Cardiac septum (tissue), 1 donor: ENCODE results near the gene RNU1-1. TPM values are rescaled to one million over a fixed set of nuclear protein-coding genes. Genes with fewer than 3 reads are reported as not detected.

Experiments
- DNase-seq: peaks from one replicate; pipeline ENCODE4 v3.0.0-alpha.2; 2020; ENCODE audit warnings: low spot score
- intact Hi-C: fragments of 100-400 bp; cut with DNase I; formaldehyde crosslinking; loops from one replicate; pipeline ENCODE4 v1.14.0; 2022
- total RNA-seq: library from RNA; stranded (reverse); fragmentation: NEBNext Ultra II Directional; extraction: Animal tissue kit (Norgen Biotek cat#: 25700); gene quantifications from one replicate; pipeline ENCODE4 v1.2.1, GENCODE V29; 2021
- donor health status: DM: no; HTN: no; CAD: no.

The RNU1-1 gene
- total RNA-seq, 1 donor from 2014 or later: 6,195 TPM

DNA sequence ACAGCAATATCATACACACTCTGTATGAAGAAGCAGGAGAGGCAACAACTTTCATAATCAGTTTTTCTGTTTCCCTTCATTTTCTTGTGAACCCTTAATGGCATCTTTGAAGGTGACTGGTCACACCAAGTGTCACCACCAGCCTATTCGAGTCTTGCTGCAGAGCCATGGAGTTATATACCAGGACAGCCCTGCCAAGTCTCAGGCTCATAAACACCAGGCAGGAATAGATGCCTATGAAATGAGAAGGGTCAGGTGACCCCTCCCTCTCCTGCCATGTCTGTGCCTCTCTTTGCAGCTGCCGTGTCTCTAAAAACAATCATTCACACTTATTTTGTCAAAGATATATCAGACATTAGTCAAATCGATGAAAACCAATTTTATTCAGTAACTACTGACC is 45.5 kb downstream of the RNU1-1 start:
- intact Hi-C loops: no loop called here
- no peak for DNase-seq

DNA sequence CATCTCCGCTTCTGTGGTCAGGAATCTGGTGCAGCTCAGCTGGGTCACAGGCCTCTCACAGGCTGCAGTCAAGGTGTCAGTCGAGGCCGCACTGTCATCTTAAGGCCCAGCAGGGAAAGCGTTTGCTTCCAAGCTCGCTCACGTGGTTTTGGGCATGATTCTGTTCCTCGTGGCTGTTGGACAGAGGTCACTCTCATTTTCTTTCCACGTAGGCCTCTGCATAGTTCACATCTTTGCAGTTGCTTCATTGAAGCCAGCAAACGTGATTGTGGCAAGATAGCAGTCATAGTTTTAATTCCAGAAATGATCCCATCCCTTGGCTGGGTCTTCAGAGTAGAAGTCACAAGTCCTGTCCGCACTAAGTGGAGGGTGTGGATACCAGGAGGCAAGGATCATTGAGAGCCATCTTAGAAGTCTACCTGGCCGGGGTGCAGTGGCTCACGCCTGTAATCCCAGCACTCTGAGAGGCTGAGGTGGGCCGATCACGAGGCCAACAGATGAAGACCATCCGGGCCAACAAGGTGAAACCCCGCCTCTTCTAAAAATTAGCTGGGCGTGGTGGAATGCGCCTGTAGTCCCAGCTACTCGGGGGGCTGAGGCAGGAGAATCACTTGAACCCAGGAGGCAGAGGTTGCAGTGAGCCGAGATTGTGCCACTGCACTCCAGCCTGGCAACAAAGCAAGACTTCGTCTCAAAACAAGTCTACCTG is 49.0 kb downstream of the RNU1-1 start:
- DNase-seq: no peak
- intact Hi-C loops: no loop called here

Other genes starting within 250 kb of the RNU1-1 start
- gene FBXO42, start 161.8 kb downstream of the RNU1-1 start, total RNA-seq: 14.1 TPM
- gene SZRD1, start 147.0 kb downstream of the RNU1-1 start, total RNA-seq: 101 TPM
- gene SPATA21, start 76.9 kb downstream of the RNU1-1 start, total RNA-seq: not detected
- gene NECAP2, start 73.6 kb downstream of the RNU1-1 start, total RNA-seq: 14.5 TPM
- 12.6 TPM for gene NBPF1, start 99.3 kb upstream of the RNU1-1 start, total RNA-seq
- 6,195 TPM for gene RNU1-3, start 152.7 kb upstream of the RNU1-1 start, total RNA-seq
- 6,195 TPM for gene RNU1-4, start 226.2 kb upstream of the RNU1-1 start, total RNA-seq